Testis (tissue), 3 donors: ENCODE results near the gene SNX18. TPM values are rescaled to one million over a fixed set of nuclear protein-coding genes. Genes with fewer than 3 reads are reported as not detected.

Experiments used
- DNase-seq: peaks from one replicate; pipeline ENCODE4 v3.0.0-alpha.2; 2019
- H3K27ac ChIP-seq, 2 donors: fragments of 200-600 bp; sonication (generic); one replicate each; pipeline ENCODE4 v1.5.1; 2019
- H3K27me3 ChIP-seq: fragments of 200-600 bp; sonication (generic); one replicate; pipeline ENCODE4 v1.5.1; 2019
- H3K36me3 ChIP-seq: fragments of 200-600 bp; sonication (generic); one replicate; pipeline ENCODE4 v1.5.1; 2017; ENCODE audit warnings: low read depth; ENCODE audit errors: missing control alignments
- H3K4me1 ChIP-seq: fragments of 200-600 bp; sonication (generic); one replicate; pipeline ENCODE4 v1.5.1; 2019
- H3K4me3 ChIP-seq, 2 donors: fragments of 200-600 bp; sonication (generic); one replicate each; pipeline ENCODE4 v1.5.1; 2017 to 2019
- H3K9me3 ChIP-seq: fragments of 200-600 bp; sonication (generic); one replicate; pipeline ENCODE4 v1.5.1; 2017
- CTCF ChIP-seq, 3 experiments: fragments of 450-650 bp in 2 of 3; fragments of 200-600 bp in 1 of 3; sonication (generic) in 1 of 3; IDR thresholded peaks; one replicate each; pipeline ENCODE4 v1.5.1; 2016 to 2019; ENCODE audit warnings: antibody characterized with exemption in 3 of 3, mild to moderate bottlenecking in 2 of 3, moderate library complexity in 1 of 3
- POLR2A ChIP-seq: fragments of 450-650 bp; IDR thresholded peaks from one replicate; pipeline ENCODE4 v1.6.1; 2017; ENCODE audit warnings: antibody characterized with exemption, mild to moderate bottlenecking, moderate library complexity
- WGBS, 2 donors: methylation state at CpG; one replicate each; pipeline ENCODE4 v1.1.5; 2018; 5-methylcytosine and 5-hydroxymethylcytosine counted together
- intact Hi-C: fragments of 100-400 bp; cut with DNase I; formaldehyde crosslinking; loops from one replicate; pipeline ENCODE4 v1.15.1; 2023; ENCODE audit warnings: low total_unique reads
- polyA plus RNA-seq: library from polyadenylated mRNA; stranded (reverse); fragments of 350-450 nt; fragmentation: Illumina TruSeq; extraction: RNeasy Lipid Tissue Mini Kit (QIAGEN cat#74804); gene quantifications from one replicate; pipeline ENCODE4 v1.2.3, GENCODE V29; 2014; ENCODE audit warnings: low read depth, low replicate concordance; ENCODE audit not compliant: insufficient read depth
- total RNA-seq, 2 donors: library from RNA; depleted of rRNA; stranded (reverse); fragments of >200 nt; gene quantifications; one replicate each; pipeline ENCODE4 v1.2.3, GENCODE V29; 2016

Gene SNX18
- total and polyA plus RNA-seq, 3 donors from 2014 or later: 17.5 to 99.7 (median 71.9) TPM

GRCh38 chr5:54521856-54522479, 4.4 kb downstream of the SNX18 start:
- WGBS, 2 donors: 74 to 81% methylated on average over 5 of the region's 5 CpGs
- intact Hi-C loops: no loop called here
- peak overlapping the region in 1 of 2 donors; percentile 98 for H3K4me3 ChIP-seq

GRCh38 chr5:54523534-54523933, 6.0 kb downstream of the SNX18 start:
- peaks cover 38% of the 10 kb centered on the region for H3K4me1 ChIP-seq
- H3K4me3 ChIP-seq: no peak overlapping the region
- DNase-seq: no peak
- H3K27ac ChIP-seq: peak overlapping the region in 1 of 2 donors; percentile 70
- no peaks in the 10 kb centered on the region for H3K36me3 ChIP-seq
- 70 to 85% methylated on average over 3 of the region's 3 CpGs for WGBS, 2 donors
- intact Hi-C loops: no loop called here
- H3K9me3 ChIP-seq: no peaks in the 10 kb centered on the region
- TF ChIP-seq POLR2A (no peak), CTCF (IDR thresholded peaks at IDR 0.05) (no peak)
- no peaks in the 10 kb centered on the region for H3K27me3 ChIP-seq

More at GRCh38 chr5:54521856-54522479, 4.4 kb downstream of the SNX18 start:
- peaks cover 38% of the 10 kb centered on the region for H3K4me1 ChIP-seq
- H3K27ac ChIP-seq: no peak overlapping the region
- TF ChIP-seq POLR2A (no peak), CTCF (IDR thresholded peaks at IDR 0.05) (no peak)
- H3K36me3 ChIP-seq: no peaks in the 10 kb centered on the region
- DNase-seq: no peak
- no peaks in the 10 kb centered on the region for H3K27me3 ChIP-seq
- no peaks in the 10 kb centered on the region for H3K9me3 ChIP-seq

GRCh38 chr5:54524082-54524481, 6.5 kb downstream of the SNX18 start:
- peaks cover 34% of the 10 kb centered on the region for H3K4me1 ChIP-seq
- TF ChIP-seq POLR2A (no peak), CTCF (IDR thresholded peaks at IDR 0.05) (no peak)
- no peaks in the 10 kb centered on the region for H3K27me3 ChIP-seq
- intact Hi-C loops: no loop called here
- DNase-seq: no peak
- no peaks in the 10 kb centered on the region for H3K9me3 ChIP-seq
- 66 to 77% methylated on average over 8 of the region's 8 CpGs for WGBS, 2 donors
- H3K4me3 ChIP-seq: no peak overlapping the region
- no peaks in the 10 kb centered on the region for H3K36me3 ChIP-seq
- peak overlapping the region in 1 of 2 donors; percentile 70 for H3K27ac ChIP-seq

GRCh38 chr5:54524704-54525103, 7.1 kb downstream of the SNX18 start:
- Histone ChIP-seq H3K27ac (peak overlapping the region in 1 of 2 donors; percentile 70), H3K4me3 (no peak overlapping the region), H3K4me1 (peaks cover 36% of the 10 kb centered on the region), H3K36me3 (no peaks in the 10 kb centered on the region), H3K9me3 (no peaks in the 10 kb centered on the region), H3K27me3 (no peaks in the 10 kb centered on the region)
- peak; percentile 59 for DNase-seq
- TF ChIP-seq CTCF (IDR thresholded peaks at IDR 0.05) (no peak), POLR2A (no peak)
- intact Hi-C loops: no loop called here
- 61 to 76% methylated on average over 5 to 8 of the region's 8 CpGs for WGBS, 2 donors

GRCh38 chr5:54525261-54525660, 7.7 kb downstream of the SNX18 start:
- Histone ChIP-seq H3K36me3 (no peaks in the 10 kb centered on the region), H3K27ac (peak overlapping the region in 1 of 2 donors; percentile 2), H3K4me1 (peaks cover 41% of the 10 kb centered on the region), H3K4me3 (no peak overlapping the region), H3K9me3 (no peaks in the 10 kb centered on the region), H3K27me3 (no peaks in the 10 kb centered on the region)
- 63 to 83% methylated on average over 4 of the region's 4 CpGs for WGBS, 2 donors
- intact Hi-C loops: no loop called here
- no peak for TF ChIP-seq CTCF (IDR thresholded peaks at IDR 0.05)
- no peak for TF ChIP-seq POLR2A
- DNase-seq: no peak
